GDM1 (cell line): ENCODE data around the gene PDE6C.
A peak's percentile ranks its signal among the peaks of the same experiment; 100 is the strongest.
"Not testable (repeated sequence)": the region's sequence is repeated elsewhere in the genome, so short reads cannot be mapped to it uniquely, and the experiment has no call there.

ENCODE experiments used
- DNase-seq: peaks from one replicate; lab custom pipeline; 2025; lab: John Stamatoyannopoulos, UW

PDE6C gene

GRCh38 chr10:93630625-93631557, 18.6 kb downstream of the PDE6C start:
- no peak for DNase-seq

DNA sequence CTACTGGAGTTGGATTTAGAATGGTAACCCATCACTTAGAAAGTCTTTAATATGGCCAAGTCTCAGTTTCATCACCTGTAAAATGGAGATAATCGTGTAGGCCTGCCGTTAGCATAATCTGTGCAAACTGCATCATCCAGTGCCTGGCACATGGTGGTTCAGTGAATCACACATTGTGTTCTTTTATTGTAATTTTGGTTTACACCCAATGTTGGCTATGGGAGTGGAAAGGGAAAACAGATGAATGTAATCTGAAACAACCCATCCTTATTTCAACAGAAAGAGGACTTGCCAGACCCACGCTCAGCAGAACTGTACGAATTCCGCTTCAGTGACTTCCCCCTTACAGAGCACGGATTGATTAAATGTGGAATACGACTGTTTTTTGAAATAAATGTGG, 27.5 kb downstream of the PDE6C start:
- DNase-seq, result no peak

- DNase-seq, result no peak
Measured at GRCh38 chr10:93652857-93653256, 40.5 kb downstream of the PDE6C start.

DNA sequence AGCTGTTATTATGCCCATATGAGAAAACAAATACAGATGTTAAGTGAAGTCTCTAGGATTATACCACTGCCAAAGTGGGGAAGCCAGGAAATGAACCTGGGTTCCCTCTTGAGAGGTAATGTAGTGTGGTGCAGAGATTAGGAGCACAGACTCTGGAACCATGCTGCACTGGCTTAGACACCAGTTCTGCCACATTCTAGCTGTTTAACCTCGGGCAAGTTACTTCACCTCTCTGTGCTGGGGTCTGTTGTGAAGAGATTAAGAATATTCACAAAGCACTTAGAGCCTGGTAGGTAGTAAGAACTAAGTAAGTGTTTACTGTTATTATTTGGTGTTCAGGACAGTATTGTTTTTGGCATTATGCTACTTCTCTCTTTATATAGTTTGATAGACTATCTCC, 41.9 kb downstream of the PDE6C start:
- no peak for DNase-seq

- no peak for DNase-seq
Measured at GRCh38 chr10:93656155-93656554, 43.8 kb downstream of the PDE6C start.

DNA sequence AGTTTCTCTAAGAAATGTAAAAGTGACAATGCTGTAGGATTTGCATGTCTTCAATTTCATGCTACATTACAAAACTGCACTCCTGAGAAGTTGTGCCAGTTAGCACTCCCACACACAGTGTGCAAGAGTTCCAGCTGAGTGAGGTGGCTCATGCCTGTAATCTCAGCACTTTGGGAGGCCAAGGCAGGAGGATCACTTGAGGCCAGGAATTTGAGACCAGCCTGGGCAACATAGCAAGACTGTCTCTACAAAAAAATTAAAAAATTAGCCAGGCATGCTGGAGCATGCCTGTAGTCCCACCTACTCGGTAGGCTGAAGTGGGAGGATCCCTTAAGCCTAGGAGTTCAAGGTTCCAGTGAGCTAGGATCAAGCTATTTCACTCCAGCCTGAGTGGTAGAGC, 45.4 kb downstream of the PDE6C start:
- no peak for DNase-seq

- no peak for DNase-seq
Measured at GRCh38 chr10:93666030-93666429, 53.7 kb downstream of the PDE6C start.

DNA sequence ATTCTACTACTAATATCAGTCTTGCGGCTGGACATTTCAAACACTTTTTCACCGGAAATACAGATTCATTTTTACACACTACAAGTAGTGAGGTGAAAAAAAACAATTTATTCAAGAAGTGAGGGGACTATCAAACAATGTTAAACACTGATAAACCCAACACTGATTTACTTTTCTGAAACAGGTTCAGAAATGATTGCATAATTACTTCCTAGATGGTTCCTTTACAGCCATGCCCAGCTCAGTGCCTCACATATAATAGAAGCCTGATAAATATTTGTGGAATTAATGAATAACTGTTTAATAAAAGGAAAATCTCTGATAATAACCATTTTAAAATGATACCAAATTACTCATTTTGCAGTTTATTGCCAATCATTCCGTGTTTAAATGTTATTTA, 55.5 kb downstream of the PDE6C start:
- DNase-seq, result no peak

DNA sequence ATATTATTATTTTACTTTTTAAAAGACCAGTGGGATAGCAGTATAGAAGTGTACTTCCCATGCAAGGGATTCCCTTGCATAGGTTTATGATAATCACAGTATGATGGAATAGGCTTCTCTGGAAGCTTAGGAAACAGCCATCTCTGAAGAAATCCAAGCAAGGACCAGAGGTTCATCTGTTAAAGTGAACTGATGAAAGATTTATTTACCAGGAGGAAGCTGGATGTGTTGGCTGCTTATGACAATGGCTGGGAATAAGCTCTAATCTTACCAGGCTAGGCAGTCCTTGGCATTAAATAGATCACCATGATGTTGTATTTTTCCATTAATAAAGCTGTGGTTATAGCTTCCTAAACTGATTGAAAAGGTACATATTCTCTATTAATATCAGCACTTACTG, 58.0 kb downstream of the PDE6C start:
- no peak for DNase-seq

DNA sequence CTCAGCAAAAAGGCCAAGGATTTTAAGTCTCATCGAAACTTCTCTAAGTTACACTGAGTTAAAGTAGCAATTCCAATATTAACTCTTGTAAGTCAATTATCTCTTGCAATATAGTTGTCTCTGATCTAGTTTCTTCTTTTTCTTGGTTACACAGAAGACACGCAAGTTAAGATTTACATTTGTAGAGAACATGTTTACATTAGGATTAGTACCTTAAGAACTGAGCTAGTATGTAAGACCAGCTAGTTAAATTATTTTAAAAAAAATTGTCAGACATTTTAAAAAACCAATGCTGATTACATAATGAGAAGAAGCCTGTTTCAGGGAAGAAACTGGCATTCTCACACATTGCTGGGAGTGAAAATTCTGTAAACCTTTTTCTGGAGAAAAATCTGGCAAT, 58.7 kb downstream of the PDE6C start:
- no peak for DNase-seq

DNA sequence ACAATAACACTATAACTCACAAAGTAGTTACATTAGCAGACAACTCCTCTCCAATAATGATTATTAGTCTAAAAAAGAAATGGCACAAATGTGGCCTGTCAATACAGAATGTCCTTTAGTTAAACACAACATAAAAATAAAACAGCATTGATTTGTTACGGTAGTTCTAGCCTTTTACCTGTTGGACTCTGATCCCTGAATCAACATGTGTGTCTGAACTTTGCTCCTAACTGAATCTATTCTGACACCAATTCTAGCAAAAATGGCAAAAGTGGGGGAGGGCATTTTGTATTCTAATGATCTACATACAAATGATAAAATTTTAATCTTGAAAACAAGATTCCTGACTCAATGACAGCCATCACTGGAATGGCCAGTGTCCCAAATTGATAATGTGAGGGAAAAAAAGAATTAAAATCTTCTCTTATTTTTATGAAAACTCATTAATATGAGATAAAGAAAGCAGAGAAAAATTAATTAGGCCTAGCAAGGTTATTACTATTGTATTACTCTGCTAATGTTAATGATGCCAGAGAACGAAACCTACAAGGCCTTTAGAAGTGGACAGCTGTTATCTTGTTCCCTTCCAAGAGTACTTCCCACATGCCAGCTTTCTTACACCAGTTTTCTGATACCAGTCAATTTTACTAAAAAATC, 59.8 kb downstream of the PDE6C start:
- no peak for DNase-seq

DNA sequence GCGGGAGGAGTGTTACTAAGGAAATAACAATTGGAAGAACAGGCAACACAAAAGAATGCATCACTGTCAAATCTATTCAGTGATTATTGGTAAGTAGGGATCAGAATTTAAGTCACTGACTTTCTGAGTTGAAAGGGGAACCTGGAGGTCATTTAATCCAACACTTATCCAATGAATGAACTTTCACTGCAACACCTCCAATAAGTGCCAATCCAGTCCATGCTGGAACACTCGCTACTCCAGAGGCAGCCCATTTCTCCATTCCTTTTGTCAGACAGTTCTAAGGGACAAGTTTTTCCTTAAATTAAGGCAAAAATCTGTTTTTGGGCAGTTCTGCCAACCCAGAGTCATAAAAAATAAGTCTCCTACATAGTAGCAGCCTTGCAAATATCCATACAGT, 60.6 kb downstream of the PDE6C start:
- no peak for DNase-seq

DNA sequence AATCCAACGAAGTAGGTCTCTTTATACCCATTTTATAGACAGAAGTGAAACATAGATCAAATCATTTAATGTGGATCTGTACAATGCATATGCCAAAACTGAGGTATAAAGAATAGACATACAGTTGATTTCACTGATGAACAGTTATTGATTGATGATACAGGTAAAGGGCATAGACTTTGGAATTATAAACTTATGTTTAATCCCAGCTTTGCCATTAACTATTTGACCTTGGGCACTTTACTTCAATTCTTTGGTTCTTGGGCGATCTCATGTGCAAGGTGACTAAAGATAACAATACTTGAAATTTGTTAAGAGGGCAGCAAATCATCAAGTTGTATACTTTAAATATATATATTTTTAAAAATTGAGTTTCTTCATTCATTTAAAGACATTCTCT, 61.5 kb downstream of the PDE6C start:
- no peak for DNase-seq

- DNase-seq, result no peak
Measured at GRCh38 chr10:93678386-93678785, 66.0 kb downstream of the PDE6C start.

GRCh38 chr10:93678805-93679587, 66.7 kb downstream of the PDE6C start:
- no peak for DNase-seq

DNA sequence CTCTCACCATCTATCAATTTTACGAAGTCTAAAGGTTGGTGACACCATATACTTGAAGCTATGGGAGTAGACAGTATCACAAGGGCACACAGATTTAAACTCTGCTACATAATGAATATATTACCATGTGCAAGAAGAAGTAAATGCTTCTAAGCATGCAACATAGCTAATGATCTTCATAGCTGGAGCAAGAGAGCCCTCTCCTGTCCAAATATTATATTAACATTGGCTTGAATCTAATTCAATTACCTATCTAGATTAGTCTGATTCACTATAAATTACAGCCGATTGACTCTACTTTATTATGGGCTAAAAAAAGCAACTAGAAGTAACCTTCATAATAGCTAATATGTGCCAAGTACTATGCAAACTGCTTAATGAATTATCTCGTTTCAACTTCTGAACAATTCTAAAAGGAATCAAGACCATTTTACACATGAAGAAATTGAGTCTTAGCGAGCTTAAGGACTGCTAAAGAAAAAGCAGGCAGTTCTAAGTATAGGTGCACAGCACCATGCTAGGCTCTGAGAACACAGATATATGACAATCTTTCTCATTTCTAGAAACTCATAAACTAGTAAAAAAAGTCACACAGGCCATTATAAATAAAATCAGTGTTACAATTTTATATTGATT, 68.2 kb downstream of the PDE6C start:
- no peak for DNase-seq

DNA sequence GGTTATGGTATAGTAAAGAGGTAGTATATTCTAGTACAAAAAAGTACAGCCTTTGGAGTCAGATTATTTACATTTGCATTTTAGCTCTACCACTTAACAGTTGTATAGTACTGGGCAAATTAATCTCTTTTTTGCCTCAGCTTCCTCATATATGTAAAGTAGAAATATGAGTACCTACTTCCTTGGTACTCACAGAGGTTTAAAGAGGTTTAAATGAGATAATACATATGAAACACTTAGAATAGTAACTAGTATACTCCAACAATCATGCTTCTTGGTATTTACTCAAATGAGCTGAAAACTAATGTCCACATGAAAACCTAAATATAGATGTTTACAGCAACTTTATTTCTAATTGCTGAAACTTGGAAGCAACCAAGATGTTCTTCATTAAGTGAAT, 75.4 kb downstream of the PDE6C start:
- DNase-seq, result no peak

DNA sequence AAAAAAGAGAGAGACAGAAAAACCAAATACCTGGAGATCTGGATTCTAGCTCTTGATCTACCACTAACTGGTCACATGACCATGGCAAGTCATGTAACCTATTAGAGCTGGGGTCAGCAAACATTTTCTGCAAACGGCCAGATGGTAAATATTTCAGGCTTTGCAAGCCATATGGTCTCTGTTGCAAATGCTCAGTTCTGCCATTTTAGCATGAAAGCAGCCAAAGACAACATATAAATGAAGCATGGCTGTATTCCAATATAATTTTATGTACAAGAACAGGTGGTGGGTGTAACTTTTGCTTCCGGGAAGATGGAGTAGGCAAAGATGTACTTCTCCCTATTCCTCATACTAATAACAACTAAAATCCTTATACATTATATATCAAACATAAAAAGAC, 83.4 kb downstream of the PDE6C start:
- DNase-seq, result no peak

- not testable (repeated sequence) for DNase-seq
Measured at GRCh38 chr10:93696582-93696981, 84.2 kb downstream of the PDE6C start.

DNA sequence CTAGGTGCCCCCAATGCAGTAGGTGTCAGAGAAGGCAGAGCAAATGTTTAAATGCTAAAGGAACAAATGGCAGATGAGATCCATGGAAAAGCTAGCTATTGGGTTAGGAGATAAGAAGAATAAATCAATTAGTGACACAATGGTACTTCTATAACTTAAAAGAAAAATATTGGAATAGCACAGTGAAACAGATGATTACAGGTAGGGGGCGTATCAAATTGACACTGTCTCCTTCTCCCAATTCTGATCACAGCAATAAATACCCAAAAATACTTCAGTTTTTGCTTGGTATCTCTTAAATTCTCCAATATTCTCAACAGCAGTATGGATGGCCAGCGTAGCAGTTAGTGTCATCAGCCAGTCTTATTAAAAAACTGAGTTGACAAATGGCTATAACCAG, 84.9 kb downstream of the PDE6C start:
- no peak for DNase-seq

DNA sequence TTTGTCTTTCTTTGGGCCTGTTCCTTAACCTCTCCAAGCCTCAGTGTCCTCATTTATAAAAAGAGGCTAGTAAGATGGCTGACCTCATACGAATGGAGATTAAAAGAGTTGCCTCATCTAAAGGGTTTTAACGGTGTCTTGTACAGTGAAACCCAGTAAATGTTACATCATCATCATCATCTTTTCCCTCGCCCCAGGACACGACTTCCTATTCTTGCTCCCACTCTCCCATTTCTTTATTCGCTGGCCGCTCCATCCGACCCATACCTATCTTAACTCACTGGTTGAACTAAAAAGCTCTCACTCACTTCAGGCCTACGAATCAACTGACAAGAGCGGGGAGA, 89.5 kb downstream of the PDE6C start:
- no peak for DNase-seq

DNA sequence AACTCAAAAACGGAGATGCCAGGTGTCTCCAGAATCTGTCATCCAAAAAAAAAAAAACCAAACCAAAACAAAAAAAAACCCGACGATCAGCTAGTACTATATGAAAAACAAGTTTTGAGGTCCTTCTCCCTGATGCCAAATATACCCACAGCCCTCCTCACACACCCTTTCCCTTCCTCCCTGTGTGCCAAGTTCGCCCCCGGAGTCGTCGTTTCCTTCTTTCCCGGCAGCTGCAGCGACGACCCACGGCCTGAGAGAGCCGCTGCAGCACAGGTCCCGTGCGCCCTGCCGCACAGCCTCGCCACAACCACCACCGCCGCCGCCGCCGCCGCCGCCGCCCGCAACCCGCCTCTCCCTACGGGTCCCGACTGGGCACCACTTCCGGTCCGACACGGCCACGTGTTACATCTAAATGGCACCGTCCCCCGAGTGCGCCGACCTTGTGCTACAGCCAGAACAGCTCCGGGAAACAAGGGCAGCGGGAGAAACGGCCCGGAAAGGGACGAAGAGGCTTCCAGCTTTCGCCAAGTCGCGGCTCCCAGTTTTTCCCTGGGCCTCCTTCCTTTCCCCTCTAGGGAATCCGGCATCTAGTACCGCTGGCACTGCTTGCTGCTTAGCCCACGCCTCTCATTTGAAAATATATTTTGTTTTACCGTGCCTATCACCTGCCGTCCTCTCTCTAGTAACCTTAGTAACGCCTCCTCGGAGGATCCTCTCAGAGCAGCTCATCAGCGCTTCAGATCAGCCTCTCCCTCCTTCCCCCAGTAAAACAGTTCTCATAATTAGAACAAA, 90.1 kb downstream of the PDE6C start, which contains the start of gene FRA10AC1:
TSS of gene FRA10AC1 (minus strand) at position 383 of the 792 bp plus-strand sequence. CDS start 2,486 bp downstream, outside the sequence.
- DNase-seq, result peak; percentile 85
